GM13976 (cell line): ENCODE results near the gene DAP.

Source experiments
- DNase-seq: peaks from one replicate; pipeline ENCODE4 v3.0.0; 2012; ENCODE audit warnings: low spot score
- CTCF ChIP-seq: IDR thresholded peaks from 2 replicates; pipeline ENCODE4 v1.5.1; 2012; ENCODE audit warnings: borderline replicate concordance, mild to moderate bottlenecking; ENCODE audit not compliant: insufficient read depth; ENCODE audit errors: extremely low read depth, missing control alignments, control extremely low read depth
- in situ Hi-C: fragments of 300-500 bp; cut with MboI; formaldehyde crosslinking; loops from one replicate; pipeline ENCODE4 v1.12.0; 2022; ENCODE audit warnings: low sequenced_read_pairs, mixed read lengths, inconsistent platforms; ENCODE audit not compliant: unreplicated experiment

Gene DAP

GRCh38 chr5:10652151-10652550 lies 108.9 kb downstream of the DAP start:
- no peak for DNase-seq
- TF ChIP-seq CTCF: no peak
- in situ Hi-C loops: no loop called here

DNA sequence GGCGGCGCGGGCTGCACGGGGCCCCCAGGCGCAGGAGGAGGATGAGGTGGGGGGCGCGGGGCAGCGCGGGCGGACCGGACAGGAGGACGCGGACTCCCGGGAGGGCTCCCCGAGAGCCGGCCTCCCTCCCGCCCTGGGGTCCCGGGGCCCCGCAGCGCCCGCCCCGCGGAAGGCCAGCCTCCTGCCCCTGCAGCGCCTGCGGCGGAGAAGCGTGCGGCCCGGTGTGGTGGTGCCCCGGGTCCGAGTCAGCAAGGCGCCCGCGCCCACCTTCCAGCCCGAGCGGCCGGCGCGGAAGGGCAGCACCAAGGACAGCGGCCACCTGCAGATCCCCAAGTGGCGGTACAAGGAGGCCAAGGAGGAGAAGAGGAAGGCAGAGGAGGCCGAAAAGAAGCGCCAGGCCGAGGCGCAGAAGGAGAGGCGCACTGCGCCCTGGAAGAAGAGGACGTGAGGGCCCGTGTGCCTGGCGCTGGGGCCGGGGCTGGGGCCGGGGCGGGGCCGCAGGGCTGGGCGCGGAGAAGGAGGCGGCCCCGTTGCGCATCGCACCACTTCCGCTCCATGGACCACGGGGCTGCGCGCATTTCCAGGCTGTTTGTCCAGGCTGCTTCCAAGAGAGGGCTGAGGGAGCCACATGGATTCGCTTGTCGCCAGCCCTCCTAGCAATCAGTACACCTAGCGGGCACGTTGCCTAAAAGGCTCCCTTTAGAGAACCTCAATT lies 111.2 kb downstream of the DAP start:
- in situ Hi-C loops: no loop called here
- no peak for TF ChIP-seq CTCF
- no peak for DNase-seq

GRCh38 chr5:10648806-10649665 lies 112.0 kb downstream of the DAP start:
- in situ Hi-C loops: no loop called here
- no peak for DNase-seq
- no peak for TF ChIP-seq CTCF

- in situ Hi-C loops: no loop called here
- no peak for TF ChIP-seq CTCF
- no peak for DNase-seq
Measured at GRCh38 chr5:10647640-10648039, 113.4 kb downstream of the DAP start.

- DNase-seq: no peak
- in situ Hi-C loops: no loop called here
- no peak for TF ChIP-seq CTCF
Measured at GRCh38 chr5:10645671-10646070, 115.4 kb downstream of the DAP start.

DNA sequence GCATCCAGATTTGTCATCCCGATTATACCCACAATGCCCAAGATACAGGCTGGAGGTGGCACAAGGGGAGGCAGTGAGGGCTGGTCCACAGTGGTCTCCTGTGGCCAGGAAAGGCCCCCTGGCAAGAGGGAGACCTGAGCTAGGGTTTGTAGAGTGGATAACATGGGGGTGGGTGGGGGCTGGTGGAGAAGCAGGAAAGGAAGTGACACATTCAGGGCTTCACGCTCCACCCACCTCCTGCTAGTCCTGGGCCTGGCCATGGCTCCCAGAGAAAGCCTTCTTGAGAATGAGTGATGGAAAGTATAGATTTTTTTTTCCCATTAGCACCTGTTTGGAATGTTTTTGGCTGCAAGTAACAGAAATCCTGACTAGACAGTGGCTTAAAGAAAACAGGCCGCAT lies 115.9 kb downstream of the DAP start:
- no peak for DNase-seq
- in situ Hi-C loops: no loop called here
- TF ChIP-seq CTCF: no peak
